GM08714 (cell line): ENCODE measurements around the gene MEFV.

Experiments
- H3K4me3 ChIP-seq: fragments of 200-500 bp; sonication (Bioruptor generic); 2 replicates; pipeline ENCODE4 v1.5.1; 2014; ENCODE audit warnings: mild to moderate bottlenecking, low read length, inconsistent platforms
- ZNF274 ChIP-seq: IDR thresholded peaks from 2 replicates; pipeline ENCODE4 v1.6.1; 2012; ENCODE audit warnings: mild to moderate bottlenecking, low read depth, low read length

The MEFV gene

DNA sequence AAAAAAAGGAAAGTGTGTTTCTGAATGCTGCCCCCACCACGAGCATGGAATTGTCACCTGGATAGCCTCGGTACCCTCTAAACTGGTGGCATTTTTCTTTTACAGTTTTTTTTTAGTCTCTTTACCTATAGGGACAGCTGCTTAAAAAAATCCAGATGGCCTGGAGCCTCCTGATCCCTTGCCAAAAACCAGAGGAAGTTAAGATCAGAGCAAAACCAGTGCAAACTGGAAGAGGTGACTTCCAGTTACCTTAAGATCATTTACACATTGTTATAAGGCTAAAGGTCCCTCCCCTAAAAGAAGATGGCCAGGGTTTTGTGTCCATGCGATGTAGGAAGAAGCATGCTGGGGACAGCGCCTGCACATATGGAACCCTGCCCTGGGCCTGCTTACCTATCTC is 3.5 kb downstream of the MEFV start:
- no peak for TF ChIP-seq ZNF274
- H3K4me3 ChIP-seq, result no peak overlapping the region

DNA sequence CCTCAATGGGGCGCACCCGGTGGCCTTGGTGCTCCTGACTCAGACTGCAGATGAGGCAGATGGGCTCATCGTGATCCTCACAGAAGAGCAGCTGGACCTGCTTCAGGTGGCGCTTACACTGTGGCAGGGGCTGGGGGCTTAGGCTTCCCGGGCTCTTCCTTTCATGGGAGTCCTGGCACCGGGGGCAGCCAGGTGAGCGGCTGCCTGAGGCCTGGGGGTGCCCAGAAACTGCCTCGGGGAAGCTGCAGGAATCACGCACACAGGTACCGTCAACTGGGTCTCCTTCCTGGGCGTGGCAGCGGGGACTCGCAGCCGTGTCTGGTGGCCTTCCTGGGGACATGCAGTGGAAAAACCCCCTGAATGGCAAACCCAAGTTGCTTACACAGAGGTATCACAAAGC is 7.0 kb downstream of the MEFV start:
- TF ChIP-seq ZNF274, result no peak
- no peak overlapping the region for H3K4me3 ChIP-seq

DNA sequence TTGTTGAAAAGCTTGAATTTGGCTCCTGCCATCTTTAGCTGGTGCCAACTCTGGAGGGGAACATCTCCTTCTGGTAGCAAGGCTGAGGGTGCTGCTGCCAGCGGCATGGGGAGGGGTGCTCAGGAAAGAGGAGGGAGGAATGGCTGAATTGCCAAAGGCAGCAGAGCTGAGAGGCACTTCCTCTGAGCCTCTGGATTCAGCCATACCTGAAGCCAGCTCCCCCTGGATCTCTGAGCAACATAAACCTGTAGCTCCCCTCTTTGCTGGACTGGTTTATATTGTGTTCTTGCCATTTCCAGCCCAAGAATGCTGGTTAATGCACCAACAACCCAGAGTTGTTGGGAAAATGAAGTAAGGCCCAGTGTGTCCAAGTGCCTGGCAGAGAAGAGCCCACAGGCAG is 7.4 kb downstream of the MEFV start:
- no peak for TF ChIP-seq ZNF274
- no peak overlapping the region for H3K4me3 ChIP-seq

DNA sequence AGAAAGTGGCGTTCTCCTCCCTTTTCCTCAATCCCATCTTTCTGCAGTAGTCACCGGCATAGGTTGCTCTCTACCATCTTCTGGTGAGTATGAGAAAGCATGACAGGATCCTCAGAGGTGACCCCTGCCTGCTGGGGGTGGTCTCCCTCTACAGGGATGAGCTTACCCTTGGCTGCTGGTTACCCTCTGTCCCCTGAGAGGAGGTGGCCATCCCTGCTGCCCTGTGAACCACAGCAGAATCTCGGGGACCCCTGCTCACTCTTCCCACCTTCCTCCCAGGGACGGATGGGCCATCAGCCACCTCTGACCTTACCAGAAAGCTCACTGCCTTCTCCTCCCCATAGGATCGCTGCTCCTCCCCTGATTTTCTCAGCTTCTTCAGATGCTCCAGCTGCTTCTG is 7.8 kb downstream of the MEFV start:
- TF ChIP-seq ZNF274, result no peak

DNA sequence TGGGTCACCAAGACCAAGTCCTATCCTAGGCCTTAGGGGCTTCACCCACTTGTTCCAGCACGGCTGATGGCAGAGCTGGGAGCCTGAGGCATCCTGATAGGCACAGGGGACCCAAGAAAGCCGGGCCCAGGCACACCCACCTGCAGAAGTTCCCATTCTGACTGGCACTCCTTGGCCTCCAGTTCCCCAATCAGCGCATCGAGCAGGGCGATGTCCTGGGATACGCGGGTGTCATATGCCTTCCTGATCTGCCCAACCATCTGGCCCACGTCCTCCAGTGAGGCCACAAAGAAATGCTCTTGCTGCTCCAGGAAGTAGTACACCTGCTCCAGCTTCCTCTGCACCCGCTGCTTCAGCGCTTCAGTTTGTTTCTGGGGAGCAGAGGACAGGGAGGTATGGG is 9.6 kb downstream of the MEFV start:
- no peak for TF ChIP-seq ZNF274

More for the DNA sequence above, 7.8 kb downstream of the MEFV start:
- no peak overlapping the region for H3K4me3 ChIP-seq

DNA sequence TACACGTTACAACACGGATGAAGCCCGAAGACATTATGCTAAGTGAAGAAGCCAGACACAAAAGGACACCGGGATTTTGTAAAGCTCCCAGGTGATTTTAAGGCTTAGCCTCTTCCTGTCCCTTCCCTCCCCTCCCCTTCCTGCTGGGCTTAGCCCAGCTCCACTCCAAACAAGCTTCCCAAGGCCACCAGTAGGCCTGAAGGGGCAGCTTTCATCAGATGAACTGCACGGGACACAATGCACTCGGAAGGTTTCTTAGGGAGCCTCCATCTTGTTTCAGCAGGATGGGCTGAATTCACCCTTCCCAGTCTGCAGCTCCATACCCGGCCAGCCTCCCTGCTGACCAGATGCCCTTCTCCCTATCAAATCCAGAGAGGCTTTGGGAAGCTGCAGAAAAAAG is 10.4 kb downstream of the MEFV start:
- TF ChIP-seq ZNF274, result no peak
- no peak overlapping the region for H3K4me3 ChIP-seq

More for the DNA sequence above, 9.6 kb downstream of the MEFV start:
- no peak overlapping the region for H3K4me3 ChIP-seq

DNA sequence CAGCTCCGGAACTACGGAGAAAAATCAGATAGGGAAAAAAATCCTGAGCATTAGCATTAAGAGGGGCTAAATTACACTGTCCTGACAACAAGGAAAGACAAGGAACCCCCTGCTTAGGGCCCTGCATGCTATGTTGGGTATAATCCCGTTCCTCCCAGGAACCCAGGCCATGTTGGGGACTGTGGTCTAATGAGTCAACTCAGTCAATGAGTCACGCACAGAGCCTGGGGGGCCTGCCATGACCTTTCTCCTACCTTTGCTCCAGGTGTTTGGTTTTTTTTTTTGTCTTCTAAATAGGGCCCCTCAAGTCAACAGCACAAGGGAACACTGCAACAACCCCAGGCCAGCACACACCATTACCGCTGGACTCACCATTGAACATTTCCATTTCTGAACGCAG is 12.6 kb downstream of the MEFV start:
- no peak for TF ChIP-seq ZNF274
- no peak overlapping the region for H3K4me3 ChIP-seq

DNA sequence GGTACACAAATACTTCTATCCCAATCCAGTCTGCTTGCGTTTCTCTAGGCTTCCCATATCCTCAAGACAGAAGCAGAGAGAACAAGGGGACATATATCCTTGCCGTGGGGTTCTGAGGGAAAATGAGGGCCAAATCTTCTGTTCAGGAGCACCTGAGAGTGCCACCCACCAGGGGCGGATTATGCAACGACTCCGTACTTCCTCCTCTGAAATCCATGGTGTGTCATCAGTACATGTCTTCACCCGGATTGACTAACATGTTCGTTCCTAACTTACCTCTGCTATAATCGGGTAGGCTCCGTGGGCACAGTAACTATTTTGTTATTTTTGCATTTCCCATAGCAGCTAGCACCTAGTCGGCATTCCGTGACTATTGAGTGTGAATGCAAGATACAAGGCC is 13.7 kb downstream of the MEFV start:
- TF ChIP-seq ZNF274, result no peak
- H3K4me3 ChIP-seq, result no peak overlapping the region

DNA sequence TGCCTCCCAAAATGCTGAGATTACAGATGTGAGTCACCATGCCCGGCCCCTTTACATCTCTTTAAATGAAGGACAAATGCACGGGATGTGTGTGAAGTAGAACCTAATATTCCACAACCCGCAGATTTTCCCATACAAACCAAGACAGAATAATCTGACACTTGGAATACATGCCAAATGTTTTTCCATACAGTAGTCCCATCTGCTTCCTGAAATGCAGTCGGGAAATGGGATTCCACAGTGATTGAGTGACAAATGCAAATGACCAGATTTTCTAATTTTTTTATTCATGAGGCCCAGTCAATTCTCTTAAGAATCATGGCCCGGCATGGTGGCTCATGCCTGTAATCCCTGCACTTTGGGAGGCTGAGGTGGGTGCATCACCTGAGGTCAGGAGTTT is 14.7 kb downstream of the MEFV start:
- TF ChIP-seq ZNF274, result no peak
- no peak overlapping the region for H3K4me3 ChIP-seq

DNA sequence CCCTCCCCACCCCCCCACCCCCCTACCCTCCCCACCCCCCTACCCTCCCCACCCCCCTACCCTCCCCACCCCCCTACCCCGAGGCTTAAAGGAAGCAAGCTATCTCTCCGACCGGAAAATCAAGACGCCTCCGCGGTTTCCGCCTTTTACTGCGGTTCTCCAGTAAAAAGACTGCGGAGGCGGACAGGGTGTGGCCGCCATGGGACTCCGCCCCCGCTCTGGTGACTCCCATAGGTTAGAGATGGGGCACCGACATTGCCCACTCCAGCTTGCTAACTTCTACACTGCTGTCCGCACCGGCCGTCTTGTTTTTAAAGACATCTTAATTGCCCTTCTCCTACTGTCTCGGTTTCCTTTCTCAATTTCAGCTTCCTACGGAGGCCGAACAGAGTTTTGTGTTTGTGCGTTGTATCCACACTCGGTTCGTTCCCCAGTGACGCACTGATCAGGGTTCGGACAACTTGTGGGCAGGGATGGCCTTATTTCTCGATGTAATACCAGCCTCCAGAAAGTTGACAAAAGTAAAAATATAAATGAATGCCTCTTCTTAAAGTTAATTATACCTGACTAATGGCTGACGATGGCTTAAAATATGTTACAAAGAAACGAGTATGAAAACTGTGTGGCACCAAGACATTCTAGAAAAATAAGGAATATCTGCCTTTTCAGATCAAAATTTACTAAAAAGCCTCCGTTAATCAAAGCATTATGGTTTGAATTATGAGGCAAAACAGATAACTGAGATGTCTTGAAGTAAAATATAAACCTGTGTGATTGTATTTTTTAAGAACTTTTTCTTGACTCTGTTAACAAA is 20.4 kb downstream of the MEFV start:
- H3K4me3 ChIP-seq, result no peak overlapping the region
- TF ChIP-seq ZNF274, result no peak

DNA sequence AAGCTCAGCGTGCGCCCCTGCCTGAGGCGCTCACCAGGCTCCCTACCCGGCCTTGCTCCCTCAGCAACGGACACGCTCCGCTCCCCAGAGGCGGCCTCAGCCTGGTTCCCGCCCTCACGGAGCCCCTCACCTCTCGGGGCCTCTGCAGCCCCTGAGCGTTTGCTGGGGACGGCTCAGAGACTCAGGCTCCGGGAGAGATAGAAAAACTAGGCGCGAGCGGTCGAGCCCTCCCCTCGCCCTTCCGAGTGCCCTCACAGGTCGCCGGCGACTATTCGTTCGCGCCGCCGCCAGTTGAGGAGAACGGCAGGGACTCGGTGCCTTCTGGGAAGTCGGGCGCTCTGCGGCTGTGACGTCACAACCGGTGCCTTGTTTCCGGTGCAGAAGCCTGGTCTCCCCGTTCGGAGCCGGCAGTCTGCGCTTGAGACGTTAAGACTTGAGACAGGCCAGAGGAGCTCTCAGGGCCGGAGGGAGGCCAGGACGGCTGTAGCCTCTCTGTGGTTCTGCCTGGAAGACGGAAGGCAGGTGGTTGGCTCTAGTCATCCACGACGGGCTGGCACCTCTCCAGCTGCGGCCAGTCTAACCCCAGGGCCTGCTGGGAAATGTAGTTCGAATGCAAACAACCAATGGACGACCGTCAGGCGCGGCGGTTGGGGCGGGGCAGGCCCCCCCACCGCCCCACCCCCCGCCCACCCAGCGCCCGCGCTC is 21.4 kb downstream of the MEFV start, which contains the start of gene ZNF200:
TSS of gene ZNF200 (minus strand) at position 302 of the 705 bp plus-strand sequence. CDS start 1,403 bp downstream, outside the sequence.
- peak within 1 kb of the TSS; percentile 85 for H3K4me3 ChIP-seq
- TF ChIP-seq ZNF274, result no peak

DNA sequence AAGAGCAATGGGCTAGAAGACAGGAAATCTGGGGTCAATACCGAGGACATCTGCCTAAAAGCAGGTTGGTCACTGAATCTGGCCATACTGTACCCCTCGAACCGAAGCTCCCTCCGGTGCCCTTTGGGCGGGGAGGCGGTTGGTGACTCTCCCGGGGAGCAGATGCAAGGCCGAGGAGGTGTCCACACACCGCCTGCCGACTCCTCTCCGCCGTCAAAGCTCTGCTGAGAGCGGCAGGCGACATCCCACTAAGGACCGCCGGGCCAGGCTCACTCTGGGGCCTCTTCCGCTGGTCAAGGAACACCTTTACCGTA is 21.9 kb downstream of the MEFV start:
- peak overlapping the region; percentile 85 for H3K4me3 ChIP-seq
- no peak for TF ChIP-seq ZNF274

DNA sequence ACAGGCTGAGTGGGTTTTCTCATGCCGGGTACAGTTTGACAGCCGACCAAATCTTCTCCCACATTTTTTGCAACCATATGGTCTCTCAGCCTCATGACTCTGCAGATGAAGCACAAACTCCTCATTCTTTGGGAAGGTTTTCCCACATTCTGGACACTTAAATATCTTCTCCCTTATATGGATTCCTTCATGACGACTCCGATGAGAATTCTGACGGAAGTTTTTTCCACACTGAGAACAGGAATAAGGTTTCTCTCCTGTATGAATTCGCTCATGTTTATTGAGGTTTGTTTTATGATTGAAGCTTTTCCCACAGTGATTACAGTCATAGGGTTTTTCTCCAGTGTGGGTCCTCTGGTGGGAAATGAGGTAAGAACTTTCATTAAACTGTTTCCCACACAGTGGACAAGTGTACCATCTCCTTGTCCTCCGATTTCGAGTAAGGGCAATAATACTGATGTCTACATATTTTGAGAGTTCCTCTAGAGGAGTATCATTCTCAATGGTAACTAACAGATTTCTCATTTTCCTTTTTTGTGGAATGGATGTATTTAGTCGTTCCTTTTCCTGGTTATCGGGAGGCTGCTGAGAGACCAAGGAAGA is 32.4 kb downstream of the MEFV start:
- H3K4me3 ChIP-seq, result no peak overlapping the region
- TF ChIP-seq ZNF274, result no peak

DNA sequence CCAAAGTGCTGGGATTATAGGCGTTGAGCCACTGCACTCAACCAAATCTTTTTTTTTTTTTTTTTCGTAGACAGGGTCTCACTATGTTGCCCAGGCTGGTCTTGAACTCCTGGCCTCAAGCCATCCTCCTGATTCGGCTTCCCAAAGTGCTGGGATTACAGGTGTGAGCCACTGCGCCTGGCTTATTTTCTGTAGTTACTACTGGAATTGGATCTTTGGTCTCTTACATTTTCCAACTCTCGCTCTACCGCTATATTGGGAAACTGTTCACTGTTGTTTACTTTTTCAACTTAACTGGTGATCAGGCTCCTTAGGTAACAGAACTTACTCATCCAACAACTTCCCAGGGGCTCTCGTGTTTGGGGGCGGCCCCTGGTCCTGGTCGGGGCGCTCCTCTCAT is 35.6 kb downstream of the MEFV start:
- H3K4me3 ChIP-seq, result no peak overlapping the region
- TF ChIP-seq ZNF274, result no peak

DNA sequence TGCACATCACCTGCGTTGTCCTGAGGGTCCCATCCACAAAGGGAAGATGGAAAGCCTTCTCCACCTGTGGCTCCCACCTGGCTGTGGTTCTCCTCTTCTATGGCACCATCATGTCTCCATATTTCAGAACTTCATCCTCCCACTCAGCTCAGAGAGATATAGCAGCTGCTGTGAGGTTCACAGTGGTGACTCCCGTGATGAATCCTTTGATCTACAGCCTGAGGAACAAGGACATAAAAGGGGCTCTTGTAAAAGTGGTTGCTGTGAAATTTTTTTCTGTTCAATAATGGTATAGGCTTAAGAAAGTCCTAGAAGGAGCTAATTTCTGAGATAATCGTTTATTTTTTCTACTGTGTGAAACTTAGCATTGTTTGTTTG is 40.2 kb downstream of the MEFV start:
- no peak overlapping the region for H3K4me3 ChIP-seq
- no peak for TF ChIP-seq ZNF274

DNA sequence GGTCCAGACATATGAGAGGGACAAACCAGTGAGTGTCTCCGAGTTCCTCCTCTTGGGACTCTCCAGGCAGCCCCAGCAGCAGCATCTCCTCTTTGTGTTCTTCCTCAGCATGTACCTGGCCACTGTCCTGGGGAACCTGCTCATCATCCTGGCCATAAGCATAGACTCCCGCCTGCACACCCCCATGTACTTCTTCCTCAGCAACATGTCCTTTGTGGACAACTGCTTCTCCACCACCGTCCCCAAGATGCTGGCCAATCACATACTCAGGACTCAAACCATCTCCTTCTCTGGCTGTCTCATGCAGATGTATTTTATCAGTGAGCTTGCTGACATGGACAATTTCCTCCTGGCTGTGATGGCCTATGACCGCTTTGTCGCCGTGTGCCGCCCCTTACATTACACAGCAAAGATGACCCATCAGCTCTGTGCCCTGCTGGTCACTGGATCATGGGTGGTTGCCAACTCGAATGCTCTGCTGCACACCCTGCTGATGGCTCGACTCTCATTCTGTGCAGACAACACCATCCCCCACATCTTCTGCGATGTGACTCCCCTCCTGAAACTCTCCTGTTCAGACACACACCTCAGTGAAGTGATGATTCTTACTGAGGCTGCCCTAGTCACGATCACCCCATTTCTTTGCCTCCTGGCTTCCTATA is 40.7 kb downstream of the MEFV start:
- no peak for TF ChIP-seq ZNF274
- H3K4me3 ChIP-seq, result no peak overlapping the region
